Fibroblast of mammary gland (primary cell): ENCODE results near the gene TMTC1.

Source experiments
- DNase-seq: peaks from one replicate; pipeline ENCODE4 v3.0.0-alpha.2; 2010; ENCODE audit warnings: low read depth
- H3K4me3 ChIP-seq: 2 replicates; pipeline ENCODE4 v1.5.1; 2011; ENCODE audit warnings: low read depth, mild to moderate bottlenecking, low read length, moderate library complexity; ENCODE audit not compliant: control insufficient read depth
- CTCF ChIP-seq: conservative IDR thresholded peaks from 2 replicates; pipeline ENCODE4 v1.5.1; 2011; ENCODE audit warnings: low read depth, low read length, inconsistent platforms; ENCODE audit not compliant: control insufficient read depth, insufficient read depth

Gene TMTC1

DNA sequence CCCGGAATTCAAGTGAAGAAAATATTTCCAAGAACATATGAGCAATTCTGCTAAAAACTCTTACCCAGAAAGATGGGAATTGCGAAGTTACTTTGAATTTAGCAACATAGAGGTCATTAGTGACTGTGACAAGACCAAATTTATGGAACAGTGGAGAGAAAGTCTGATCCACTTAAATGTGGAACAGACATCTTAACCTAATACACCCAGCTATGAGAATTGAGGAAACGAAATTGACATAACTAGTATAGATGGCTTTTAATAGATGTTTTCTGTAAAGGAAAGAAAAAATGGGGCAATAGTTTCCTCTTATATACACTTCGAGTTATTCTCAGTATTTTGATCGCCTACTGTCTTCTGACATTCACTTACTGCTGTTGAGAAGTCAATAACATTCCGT, 290.9 kb downstream of the TMTC1 start:
- no peak overlapping the region for H3K4me3 ChIP-seq
- TF ChIP-seq CTCF, result no peak
- DNase-seq, result no peak

GRCh38 chr12:29486972-29487371, 296.8 kb downstream of the TMTC1 start:
- DNase-seq, result no peak
- H3K4me3 ChIP-seq, result no peak overlapping the region
- TF ChIP-seq CTCF, result no peak

- no peak overlapping the region for H3K4me3 ChIP-seq
- no peak for DNase-seq
- TF ChIP-seq CTCF, result no peak
These were observed 320.5 kb downstream of the TMTC1 start for GRCh38 chr12:29463198-29463597.

DNA sequence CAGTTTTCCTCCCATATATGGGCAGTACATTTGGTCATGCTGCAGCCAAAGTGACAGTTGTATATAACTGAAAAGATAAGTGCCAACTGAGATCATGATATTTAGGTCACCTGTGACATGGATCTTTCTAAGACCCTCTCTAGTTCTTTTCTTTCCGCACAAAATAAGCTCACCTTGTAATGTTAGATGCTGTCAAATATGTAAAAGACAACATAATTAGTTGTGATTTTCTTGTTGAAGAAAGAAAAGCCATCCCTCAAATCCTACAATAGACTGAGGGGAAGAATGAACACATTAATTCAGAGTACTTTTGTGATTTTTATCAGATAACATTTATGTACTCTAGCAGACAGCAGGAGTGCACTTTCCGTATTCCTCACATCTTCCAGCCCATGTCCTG, 323.7 kb downstream of the TMTC1 start:
- H3K4me3 ChIP-seq, result no peak overlapping the region
- TF ChIP-seq CTCF, result no peak
- no peak for DNase-seq

- no peak overlapping the region for H3K4me3 ChIP-seq
- DNase-seq, result no peak
- TF ChIP-seq CTCF, result no peak
These were observed 328.7 kb downstream of the TMTC1 start for GRCh38 chr12:29455087-29455486.

DNA sequence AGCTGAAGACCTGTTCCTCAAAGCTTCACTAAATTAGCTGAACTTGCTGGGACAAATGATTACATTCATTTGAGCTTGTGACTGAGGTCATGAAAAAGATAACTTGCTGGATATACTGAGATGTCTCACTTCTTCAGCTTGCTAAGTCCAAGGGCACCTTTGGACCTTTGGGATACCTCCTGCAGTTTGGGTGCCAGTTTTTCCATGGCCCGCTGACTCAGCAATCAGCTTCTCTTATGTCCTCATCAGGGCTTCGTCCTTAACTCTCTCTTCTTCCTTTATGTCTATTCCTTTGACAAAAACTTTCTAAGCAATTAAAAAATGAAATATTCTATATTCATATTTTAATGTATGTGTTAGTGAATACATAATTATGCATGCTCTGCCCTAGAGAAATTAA, 331.9 kb downstream of the TMTC1 start:
- H3K4me3 ChIP-seq, result no peak overlapping the region
- DNase-seq, result no peak
- TF ChIP-seq CTCF, result no peak
